ENCODE measurements around the gene PIGT. TPM values are rescaled to one million over a fixed set of nuclear protein-coding genes. Genes with fewer than 3 reads are reported as not detected.
"Not testable (repeated sequence)": the region's sequence is repeated elsewhere in the genome, so short reads cannot be mapped to it uniquely, and the experiment has no call there.

PIGT gene
- total RNA-seq, 1 donor from 2014 or later: 23.8 TPM

GRCh38 chr20:45467172-45467571 lies 51.2 kb downstream of the PIGT start:
- DNase-seq: no peak

- DNase-seq: no peak
These were observed 51.9 kb downstream of the PIGT start for GRCh38 chr20:45467861-45468260.

- DNase-seq: no peak
These were observed 53.7 kb downstream of the PIGT start, which contains the start of gene WFDC2 for GRCh38 chr20:45469336-45470261. WFDC2 (plus strand) TSS chr20:45469753; CDS start chr20:45469782, 29 bp downstream.

- peak; percentile 24 for DNase-seq
These were observed 54.5 kb downstream of the PIGT start for GRCh38 chr20:45470262-45470931.

- no peak for DNase-seq
These were observed 55.0 kb downstream of the PIGT start for GRCh38 chr20:45470937-45471336.

GRCh38 chr20:45472286-45472685 lies 56.3 kb downstream of the PIGT start:
- not testable (repeated sequence) for DNase-seq

Other genes with a start within 250 kb of the PIGT start
- not detected in 2 replicates for gene PI3, start 241.2 kb upstream of the PIGT start, total RNA-seq
- not detected in 2 replicates for gene SEMG1, start 209.1 kb upstream of the PIGT start, total RNA-seq
- gene SEMG2, start 194.8 kb upstream of the PIGT start, total RNA-seq: not detected in 2 replicates
- 0.70 and 2.0 TPM in 2 replicates for gene SLPI, start 161.6 kb upstream of the PIGT start, total RNA-seq
- gene RBPJL, start 109.3 kb upstream of the PIGT start, total RNA-seq: not detected in 2 replicates
- gene MATN4, start 107.8 kb upstream of the PIGT start, total RNA-seq: 0.09 and 0.17 TPM in 2 replicates
- 41.5 and 79.3 TPM in 2 replicates for gene SDC4, start 67.7 kb upstream of the PIGT start, total RNA-seq
- 23.3 and 26.2 TPM in 2 replicates for gene SYS1, start 53.0 kb upstream of the PIGT start, total RNA-seq
- not detected in 2 replicates for gene TP53TG5, start 37.8 kb upstream of the PIGT start, total RNA-seq
- gene DBNDD2, start 7.9 kb upstream of the PIGT start, total RNA-seq: 3.4 and 8.9 TPM in 2 replicates
- gene WFDC2, start 53.6 kb downstream of the PIGT start, total RNA-seq: not detected in 2 replicates
- gene SPINT3, start 99.5 kb downstream of the PIGT start, total RNA-seq: not detected in 2 replicates
- gene WFDC6, start 123.3 kb downstream of the PIGT start, total RNA-seq: not detected in 2 replicates
- gene EPPIN, start 131.3 kb downstream of the PIGT start, total RNA-seq: not detected in 2 replicates
- gene WFDC8, start 163.1 kb downstream of the PIGT start, total RNA-seq: not detected in 2 replicates
- not detected in 2 replicates for gene WFDC10A, start 213.6 kb downstream of the PIGT start, total RNA-seq
- gene WFDC9, start 215.1 kb downstream of the PIGT start, total RNA-seq: not detected in 2 replicates

All from dermis blood vessel endothelial cell (primary cell).